M059J (cell line): ENCODE measurements around the gene MPC1. TPM values are rescaled to one million over a fixed set of nuclear protein-coding genes. Genes with fewer than 3 reads are reported as not detected.
"Not testable (repeated sequence)": the region's sequence is repeated elsewhere in the genome, so short reads cannot be mapped to it uniquely, and the experiment has no call there.

Experiments
- DNase-seq: peaks from one replicate; pipeline ENCODE4 v3.0.0-alpha.2; 2012; ENCODE audit warnings: low read depth
- total RNA-seq: library from RNA; depleted of rRNA; stranded (reverse); fragments of >200 nt; shearing (Covaris generic); gene quantifications from 2 replicates; pipeline ENCODE4 v1.2.3, GENCODE V29; 2014

MPC1 gene
- total RNA-seq, 1 experiment from 2014 or later: 42.3 TPM

- no peak for DNase-seq
Measured at GRCh38 chr6:166406197-166406596, 23.5 kb upstream of the MPC1 start.

- DNase-seq: no peak
Measured at GRCh38 chr6:166405386-166405785, 22.6 kb upstream of the MPC1 start.

GRCh38 chr6:166402582-166403277, 20.0 kb upstream of the MPC1 start:
- peak; percentile 27 for DNase-seq

GRCh38 chr6:166400649-166401250, 18.0 kb upstream of the MPC1 start:
- DNase-seq: peak; percentile 60

- no peak for DNase-seq
Measured at GRCh38 chr6:166400181-166400580, 17.4 kb upstream of the MPC1 start.

- no peak for DNase-seq
Measured at GRCh38 chr6:166398348-166398747, 15.6 kb upstream of the MPC1 start.

- DNase-seq: no peak
Measured at GRCh38 chr6:166397849-166398248, 15.1 kb upstream of the MPC1 start.

GRCh38 chr6:166395778-166396177, 13.0 kb upstream of the MPC1 start:
- DNase-seq: no peak

- DNase-seq: no peak
Measured at GRCh38 chr6:166395351-166395750, 12.6 kb upstream of the MPC1 start.

GRCh38 chr6:166394036-166394892, 11.5 kb upstream of the MPC1 start:
- DNase-seq: no peak

- no peak for DNase-seq
Measured at GRCh38 chr6:166393535-166393823, 10.7 kb upstream of the MPC1 start.

GRCh38 chr6:166392755-166393534, 10.2 kb upstream of the MPC1 start:
- DNase-seq: not testable (repeated sequence)

- DNase-seq: no peak
Measured at GRCh38 chr6:166389119-166389518, 6.4 kb upstream of the MPC1 start.

GRCh38 chr6:166388290-166389004, 5.7 kb upstream of the MPC1 start:
- no peak for DNase-seq

- no peak for DNase-seq
Measured at GRCh38 chr6:166387642-166388289, 5.0 kb upstream of the MPC1 start.

- DNase-seq: not testable (repeated sequence)
Measured at GRCh38 chr6:166387098-166387497, 4.4 kb upstream of the MPC1 start.

- DNase-seq: no peak
Measured at GRCh38 chr6:166386111-166386510, 3.4 kb upstream of the MPC1 start.

GRCh38 chr6:166383802-166384363, 1.1 kb upstream of the MPC1 start:
- DNase-seq: not testable (repeated sequence)

- DNase-seq: no peak
Measured at GRCh38 chr6:166382500-166382932, 224 bp downstream of the MPC1 start.

- peak; percentile 58 for DNase-seq
Measured at GRCh38 chr6:166381733-166382499, 824 bp downstream of the MPC1 start.
